ENCODE measurements around the gene KIF5B. TPM values are rescaled to one million over a fixed set of nuclear protein-coding genes. Genes with fewer than 3 reads are reported as not detected.
"Not testable (repeated sequence)": the region's sequence is repeated elsewhere in the genome, so short reads cannot be mapped to it uniquely, and the experiment has no call there.

KIF5B gene
- total RNA-seq, 1 experiment from 2014 or later, result 64.2 TPM

- no peak for DNase-seq (ENCODE audit: low spot score)
- in situ Hi-C loops (cut with HindIII; ENCODE audit: low sequenced_read_pairs), result no loop called here
Observed at GRCh38 chr10:31975157-31975765, 81.0 kb downstream of the KIF5B start.

GRCh38 chr10:31974434-31975124, 81.6 kb downstream of the KIF5B start:
- no peak for DNase-seq (ENCODE audit: low spot score)
- in situ Hi-C loops (cut with HindIII; ENCODE audit: low sequenced_read_pairs), result no loop called here

- in situ Hi-C loops (cut with HindIII; ENCODE audit: low sequenced_read_pairs), result no loop called here
Observed at GRCh38 chr10:31972519-31973041, 83.6 kb downstream of the KIF5B start.

GRCh38 chr10:31969847-31970246, 86.4 kb downstream of the KIF5B start:
- DNase-seq (ENCODE audit: low spot score); in situ Hi-C loops (cut with HindIII; ENCODE audit: low sequenced_read_pairs): not testable (repeated sequence)

More at GRCh38 chr10:31972519-31973041, 83.6 kb downstream of the KIF5B start:
- no peak for DNase-seq (ENCODE audit: low spot score)

DNA sequence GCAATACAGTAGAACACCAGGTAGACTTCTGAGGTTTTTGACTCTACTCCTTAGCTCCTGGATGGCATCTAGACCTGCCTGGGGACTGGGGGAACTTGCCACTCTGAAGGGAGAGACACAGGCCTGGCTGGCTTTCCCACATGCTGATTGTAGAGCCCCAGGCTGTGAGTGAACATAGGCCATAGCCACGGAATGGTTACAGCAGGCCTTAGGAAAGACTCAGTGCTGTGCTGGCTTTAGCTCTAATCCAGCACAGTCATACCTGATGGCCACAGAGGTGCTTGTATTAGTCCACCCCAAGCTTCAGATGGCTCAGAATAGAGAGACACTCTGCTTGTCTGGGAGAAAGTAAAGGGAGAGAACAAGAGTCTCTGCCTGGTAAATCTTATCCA, 92.6 kb downstream of the KIF5B start:
- no peak for DNase-seq (ENCODE audit: low spot score)
- in situ Hi-C loops (cut with HindIII; ENCODE audit: low sequenced_read_pairs), result no loop called here

GRCh38 chr10:31962826-31963588, 93.2 kb downstream of the KIF5B start:
- in situ Hi-C loops (cut with HindIII; ENCODE audit: low sequenced_read_pairs), result no loop called here
- DNase-seq (ENCODE audit: low spot score), result no peak

DNA sequence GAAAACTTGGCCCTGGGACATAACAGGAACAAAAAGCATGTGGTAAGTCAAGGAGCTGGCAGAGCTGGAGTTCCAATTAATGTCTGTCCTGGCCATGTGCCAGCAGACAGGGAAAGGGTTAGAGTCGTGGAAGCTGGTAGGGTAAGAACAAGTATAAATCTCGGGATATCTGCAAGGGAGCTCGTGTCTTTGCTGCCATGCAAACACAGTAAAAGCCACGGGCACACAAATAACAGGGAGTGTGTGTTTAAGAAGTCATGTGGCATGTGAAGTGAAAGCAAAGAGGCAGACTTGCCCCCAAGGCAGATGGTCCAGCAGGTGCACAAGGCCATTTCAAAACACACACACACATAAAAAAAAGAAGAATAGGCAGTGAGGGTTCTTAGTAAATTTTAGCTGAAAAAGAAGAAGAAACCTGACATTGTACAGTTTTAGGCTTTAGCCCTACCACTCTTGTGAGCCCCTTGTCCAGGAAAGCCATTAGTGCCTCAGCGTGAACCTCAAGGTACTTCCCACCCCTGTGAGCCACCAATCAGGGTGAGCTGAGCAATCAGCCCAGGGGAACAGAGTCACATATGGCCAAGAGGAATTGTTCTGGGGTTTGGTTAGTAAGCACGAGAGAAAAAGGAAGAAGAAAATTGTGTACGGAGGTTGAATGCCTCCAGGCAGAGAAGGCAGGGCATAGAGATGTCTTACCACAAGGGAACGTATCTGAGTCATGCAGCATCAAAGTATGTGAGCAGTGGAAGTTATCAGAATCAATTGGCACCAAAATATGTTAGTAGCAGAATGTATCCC, 94.7 kb downstream of the KIF5B start:
- in situ Hi-C loops (cut with HindIII; ENCODE audit: low sequenced_read_pairs), result no loop called here
- peak; percentile 32 for DNase-seq (ENCODE audit: low spot score)

DNA sequence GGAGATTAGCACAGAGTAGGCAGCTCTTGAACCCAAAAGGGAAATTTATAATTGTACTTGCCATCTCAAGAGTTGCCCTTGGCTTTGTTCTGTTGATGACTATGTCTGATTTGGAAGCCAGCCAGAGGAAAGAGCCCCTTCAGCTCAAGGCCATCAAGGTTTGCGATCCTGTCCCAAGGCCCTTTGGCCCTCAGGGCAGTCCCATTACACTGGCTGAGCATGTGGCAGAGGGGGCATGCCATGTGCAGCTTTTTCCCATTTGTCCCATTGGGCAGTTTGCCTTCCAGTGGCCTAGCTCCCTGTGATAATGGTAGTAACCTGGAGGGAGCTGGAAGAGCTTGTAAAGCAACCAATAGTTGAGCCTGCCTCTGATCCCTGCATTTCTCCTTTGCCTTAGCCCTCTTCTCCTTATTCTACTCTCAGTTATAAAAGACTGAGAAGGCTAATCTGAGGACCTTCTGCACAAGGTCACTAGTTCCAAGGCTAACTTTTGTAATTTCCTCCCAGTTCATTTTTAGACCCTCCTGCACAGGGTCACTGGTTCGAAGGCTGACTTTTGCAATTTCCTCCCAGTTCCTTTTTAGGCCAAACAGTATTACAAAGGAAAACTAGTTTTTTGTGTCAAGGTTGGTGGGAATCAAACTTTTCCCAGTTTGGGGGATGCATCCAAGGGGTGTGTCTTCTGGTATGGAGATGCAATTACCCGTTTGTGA, 96.6 kb downstream of the KIF5B start:
- in situ Hi-C loops (cut with HindIII; ENCODE audit: low sequenced_read_pairs), result no loop called here

More for the DNA sequence above, 96.6 kb downstream of the KIF5B start:
- no peak for DNase-seq (ENCODE audit: low spot score)

Other genes starting within 250 kb of the KIF5B start
- gene ARHGAP12, start 127.6 kb downstream of the KIF5B start, total RNA-seq (2014; rRNA removed; shearing (Covaris generic)), result 21.6 and 40.5 TPM in 2 replicates